Prostate gland (tissue), 2 donors: ENCODE data around the gene TMEM243. TPM values are rescaled to one million over a fixed set of nuclear protein-coding genes. Genes with fewer than 3 reads are reported as not detected.
"Not testable (repeated sequence)": the region's sequence is repeated elsewhere in the genome, so short reads cannot be mapped to it uniquely, and the experiment has no call there.

Experiments used
- DNase-seq: peaks from one replicate; pipeline ENCODE4 v3.0.0-alpha.2; 2019; ENCODE audit warnings: low spot score
- H3K27ac ChIP-seq, 2 donors: fragments of 200-600 bp; sonication (generic); 2 replicates each; pipeline ENCODE4 v1.5.1; 2017 to 2019
- H3K27me3 ChIP-seq: fragments of 200-600 bp; sonication (generic); replicated peaks from 2 replicates; pipeline ENCODE4 v1.5.1; 2019; ENCODE audit not compliant: insufficient read depth
- H3K36me3 ChIP-seq, 2 donors: fragments of 200-600 bp; sonication (generic); 1 replicate in 1 of 2; 2 replicates in 1 of 2; pipeline versions ENCODE4 v1.5.1 to v1.8.1; 2017 to 2019
- H3K4me1 ChIP-seq: fragments of 200-600 bp; sonication (generic); replicated peaks from 2 replicates; pipeline ENCODE4 v1.5.1; 2019
- H3K4me3 ChIP-seq, 2 donors: fragments of 200-600 bp; sonication (generic); 2 replicates each; pipeline ENCODE4 v1.5.1; 2017 to 2019
- H3K9me3 ChIP-seq: fragments of 200-600 bp; sonication (generic); 2 replicates; pipeline ENCODE4 v1.5.1; 2017
- CTCF ChIP-seq, 4 experiments: fragments of 200-600 bp in 2 of 4; fragments of 450-650 bp in 2 of 4; sonication (generic) in 2 of 4; IDR thresholded peaks; 1 replicate in 3 of 4; 2 replicates in 1 of 4; pipeline ENCODE4 v1.5.1; 2016 to 2019; ENCODE audit warnings: antibody characterized with exemption in 4 of 4, mild to moderate bottlenecking in 2 of 4, moderate library complexity in 2 of 4
- POLR2A ChIP-seq: fragments of 450-650 bp; IDR thresholded peaks from one replicate; pipeline ENCODE4 v1.6.1; 2016; ENCODE audit warnings: antibody characterized with exemption, mild to moderate bottlenecking
- POLR2AphosphoS5 ChIP-seq: sonication (generic); formaldehyde crosslinking; IDR thresholded peaks from one replicate; pipeline ENCODE4 v1.6.1; 2017; ENCODE audit warnings: antibody characterized with exemption
- WGBS: methylation state at CpG from one replicate; pipeline ENCODE4 v1.1.5; 2018; 5-methylcytosine and 5-hydroxymethylcytosine counted together
- intact Hi-C: fragments of 100-400 bp; cut with DNase I; formaldehyde crosslinking; loops from one replicate; pipeline ENCODE4 v1.14.2; 2022
- total RNA-seq, 2 donors: library from RNA; depleted of rRNA; stranded (reverse); fragments of >200 nt; gene quantifications; one replicate each; pipeline ENCODE4 v1.1.0, GENCODE V29; 2016

Gene TMEM243, protein sequence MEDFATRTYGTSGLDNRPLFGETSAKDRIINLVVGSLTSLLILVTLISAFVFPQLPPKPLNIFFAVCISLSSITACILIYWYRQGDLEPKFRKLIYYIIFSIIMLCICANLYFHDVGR
- 10 to 100 TPM; 23.3 to 39.7 TPM for total RNA-seq

DNA sequence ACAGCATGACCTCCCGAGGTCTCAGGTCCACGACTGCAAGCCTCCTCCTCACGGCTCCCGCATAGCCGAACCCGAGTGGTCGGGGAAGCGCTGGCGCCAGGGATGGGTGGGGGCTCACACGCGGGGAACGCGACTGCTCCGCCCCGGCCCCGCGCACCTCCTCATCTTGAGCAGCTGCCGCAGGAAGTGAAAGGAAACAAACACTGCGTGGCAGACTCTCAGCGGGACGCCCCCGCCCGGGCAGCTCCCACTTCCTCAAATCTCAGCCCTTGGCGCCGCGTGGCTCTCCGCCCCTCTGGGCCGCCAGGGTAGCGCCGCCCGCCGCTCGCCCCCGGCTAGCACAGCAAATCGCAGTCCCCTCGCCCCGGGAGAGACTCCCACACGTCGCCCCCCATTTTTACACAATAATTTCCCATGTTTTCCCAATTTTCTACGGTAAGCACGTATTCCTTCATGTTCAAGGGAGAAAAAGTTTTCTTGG is at the start of gene TMEM243:
TMEM243 (minus strand) TSS at position 188 of the 481 bp plus-strand sequence. CDS start 229 bp downstream, outside the sequence.
- Histone ChIP-seq H3K27me3 (no peaks in the 10 kb centered on the region), H3K4me1 (no peaks in the 10 kb centered on the region), H3K4me3 (peak within 1 kb of the TSS; percentile 62 to 85), H3K27ac (peak within 1 kb of the TSS; percentile 81 to 84), H3K9me3 (no peaks in the 10 kb centered on the region), H3K36me3 (no peaks in the 10 kb centered on the region)
- DNase-seq: peak; percentile 73
- under 1% methylated on average over 40 of the region's 41 CpGs for WGBS
- TF ChIP-seq CTCF (IDR thresholded peaks at IDR 0.05) (peak in 3 of 4 experiments; percentile 14 to 43 (median 23)), POLR2A (peak; percentile 63), POLR2AphosphoS5 (peak; percentile 48)
- intact Hi-C loops: loop anchor here (5.0 to 10.0 kb wide), 2 partner anchors 67 to 165 kb away; partner anchors contain the start of genes DMTF1 and ELAPOR2

DNA sequence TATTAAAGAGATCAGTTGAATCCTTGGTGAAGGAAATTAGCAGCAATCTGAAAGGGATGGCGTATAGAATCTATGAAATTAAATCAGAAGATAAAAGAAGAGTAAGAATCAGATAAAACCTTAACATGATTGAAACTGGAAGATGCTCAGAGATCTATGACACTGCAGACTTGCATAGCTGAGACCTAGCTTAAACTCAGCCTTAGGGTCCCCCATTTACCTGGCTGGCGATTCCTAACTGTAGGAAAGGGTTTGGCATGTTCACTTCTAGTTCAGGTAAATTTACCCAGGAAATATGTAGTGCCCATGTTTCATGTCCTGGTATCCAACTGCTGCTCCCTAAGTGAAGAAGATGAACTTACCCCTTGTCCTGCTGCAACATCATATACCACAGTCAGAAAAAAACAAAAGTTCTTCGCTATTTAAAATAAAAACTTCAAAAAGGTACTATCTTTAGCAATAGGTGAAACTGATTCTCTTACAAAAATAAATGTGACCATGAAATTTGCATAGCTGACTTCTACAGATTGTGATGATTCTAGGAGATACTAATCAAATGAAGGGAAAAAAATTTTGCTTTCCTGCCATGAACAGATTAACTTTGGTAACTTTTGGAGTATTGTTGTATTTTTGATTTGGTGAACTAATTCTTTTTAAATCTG is 47.8 kb upstream of the TMEM243 start:
- 89% methylated on average over 3 of the region's 3 CpGs for WGBS

GRCh38 chr7:87263537-87263936 is 44.0 kb upstream of the TMEM243 start:
- intact Hi-C loops: no loop called here
- TF ChIP-seq CTCF (IDR thresholded peaks at IDR 0.05) (no peak), POLR2A (no peak), POLR2AphosphoS5 (no peak)
- Histone ChIP-seq H3K27ac (no peak overlapping the region), H3K27me3 (no peaks in the 10 kb centered on the region), H3K9me3 (no peaks in the 10 kb centered on the region), H3K36me3 (no peaks in the 10 kb centered on the region), H3K4me1 (no peaks in the 10 kb centered on the region), H3K4me3 (no peak overlapping the region)
- DNase-seq: no peak
- WGBS: 88% methylated on average over 8 of the region's 8 CpGs

More for the DNA sequence above, 47.8 kb upstream of the TMEM243 start:
- Histone ChIP-seq H3K36me3 (no peaks in the 10 kb centered on the region), H3K4me3 (no peak overlapping the region), H3K27me3 (no peaks in the 10 kb centered on the region), H3K9me3 (no peaks in the 10 kb centered on the region), H3K27ac (no peak overlapping the region), H3K4me1 (no peaks in the 10 kb centered on the region)
- intact Hi-C loops: no loop called here
- TF ChIP-seq CTCF (IDR thresholded peaks at IDR 0.05) (no peak), POLR2A (no peak), POLR2AphosphoS5 (no peak)
- DNase-seq: no peak

- Histone ChIP-seq H3K36me3 (no peaks in the 10 kb centered on the region), H3K4me1 (no peaks in the 10 kb centered on the region), H3K27ac (no peak overlapping the region), H3K4me3 (no peak overlapping the region), H3K9me3 (no peaks in the 10 kb centered on the region), H3K27me3 (no peaks in the 10 kb centered on the region)
- DNase-seq: no peak
- TF ChIP-seq POLR2A (no peak), CTCF (IDR thresholded peaks at IDR 0.05) (no peak), POLR2AphosphoS5 (no peak)
- 81% methylated on average over 3 of the region's 3 CpGs for WGBS
- intact Hi-C loops: no loop called here
Observed at GRCh38 chr7:87253589-87254087, 34.1 kb upstream of the TMEM243 start.

DNA sequence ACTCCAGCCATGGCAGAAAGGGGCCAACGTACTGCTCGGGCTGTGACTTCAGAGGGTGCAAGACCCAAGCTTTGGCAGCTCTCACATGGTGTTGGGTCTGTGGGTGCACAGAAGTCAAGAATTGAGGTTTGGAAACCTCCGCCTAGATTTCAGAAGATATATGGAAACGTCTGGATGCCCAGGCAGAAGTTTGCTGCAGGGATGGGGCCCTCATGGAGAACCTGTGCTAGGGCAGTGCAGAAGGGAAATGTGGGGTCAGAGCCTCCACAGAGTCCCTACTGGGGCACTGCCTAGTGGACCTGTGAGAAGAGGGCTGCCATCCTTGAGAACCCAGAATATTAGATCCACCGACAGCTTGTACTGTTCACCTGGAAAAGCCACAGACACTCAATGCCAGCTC is 26.1 kb upstream of the TMEM243 start:
- intact Hi-C loops, H3K4me1 ChIP-seq, H3K9me3 ChIP-seq, H3K36me3 ChIP-seq, DNase-seq, H3K27me3 ChIP-seq, H3K27ac ChIP-seq, H3K4me3 ChIP-seq: not testable (repeated sequence)
- 92% methylated on average over 5 of the region's 5 CpGs for WGBS

- 59% methylated on average over 9 of the region's 11 CpGs for WGBS
- H3K4me1 ChIP-seq, H3K36me3 ChIP-seq, H3K4me3 ChIP-seq, DNase-seq, H3K9me3 ChIP-seq, H3K27me3 ChIP-seq, H3K27ac ChIP-seq: not testable (repeated sequence)
- intact Hi-C loops: loop anchor here (5.0 kb wide), 1 partner anchor 311 kb away; no protein-coding TSS in a partner anchor
Observed at GRCh38 chr7:87238464-87239051, 19.0 kb upstream of the TMEM243 start.
